OCI-LY1 (cell line): ENCODE results near the gene MBTD1.

ENCODE experiments used
- H2AFZ ChIP-seq: fragments of 200-600 bp; sonication (generic), shearing (Covaris generic); 2 replicates; pipeline ENCODE4 v1.6.0; 2014; ENCODE audit warnings: antibody characterized with exemption, mild to moderate bottlenecking, low read length
- H3F3A ChIP-seq: fragments of 200-600 bp; sonication (generic), shearing (Covaris generic); 2 replicates; pipeline ENCODE4 v1.6.0; 2014; ENCODE audit warnings: mild to moderate bottlenecking, antibody characterized with exemption, low read length, moderate library complexity; ENCODE audit not compliant: insufficient read depth
- H3K27ac ChIP-seq: fragments of 200-600 bp; sonication (generic); 2 replicates; pipeline ENCODE4 v1.5.1; 2014; ENCODE audit warnings: low read length, mixed run types, mild to moderate bottlenecking, low read depth; ENCODE audit not compliant: poor library complexity, severe bottlenecking
- H3K27me3 ChIP-seq: fragments of 200-600 bp; sonication (generic); 2 replicates; pipeline ENCODE4 v1.6.0; 2014; ENCODE audit warnings: antibody characterized with exemption, mild to moderate bottlenecking, low read length, moderate library complexity; ENCODE audit not compliant: insufficient read depth
- H3K36me3 ChIP-seq: fragments of 200-600 bp; sonication (generic); 2 replicates; pipeline ENCODE4 v1.6.1; 2014; ENCODE audit warnings: mild to moderate bottlenecking, antibody characterized with exemption, low read length, moderate library complexity, mixed read lengths; ENCODE audit not compliant: insufficient read depth
- H3K4me1 ChIP-seq: fragments of 200-600 bp; sonication (generic); 2 replicates; pipeline ENCODE4 v1.5.1; 2014; ENCODE audit warnings: mild to moderate bottlenecking, low read length, moderate library complexity; ENCODE audit not compliant: insufficient read depth, severe bottlenecking
- H3K4me2 ChIP-seq: fragments of 200-600 bp; sonication (generic), shearing (Covaris generic); 2 replicates; pipeline ENCODE4 v1.6.1; 2014; ENCODE audit warnings: low read length
- H3K4me3 ChIP-seq: fragments of 200-600 bp; sonication (generic); 2 replicates; pipeline ENCODE4 v1.5.1; 2014; ENCODE audit warnings: low read length, low read depth, mild to moderate bottlenecking, mixed read lengths; ENCODE audit not compliant: poor library complexity, severe bottlenecking
- H3K79me2 ChIP-seq: fragments of 200-600 bp; shearing (Covaris generic); 2 replicates; pipeline ENCODE4 v1.6.1; 2016; ENCODE audit warnings: mixed run types, low read length, mixed read lengths; ENCODE audit not compliant: insufficient read depth
- H3K9ac ChIP-seq: fragments of 200-600 bp; sonication (generic), shearing (Covaris generic); 2 replicates; pipeline ENCODE4 v1.6.1; 2014; ENCODE audit warnings: mild to moderate bottlenecking, low read length, mixed read lengths
- H3K9me2 ChIP-seq: fragments of 200-600 bp; sonication (generic), shearing (Covaris generic); 2 replicates; pipeline ENCODE4 v1.6.1; 2014; ENCODE audit warnings: low read depth, mild to moderate bottlenecking, low read length, mixed read lengths
- H3K9me3 ChIP-seq: fragments of 200-600 bp; shearing (Covaris generic); 2 replicates; pipeline ENCODE4 v1.6.1; 2014; ENCODE audit warnings: low read length, mixed read lengths
- H4K20me1 ChIP-seq: fragments of 200-600 bp; sonication (generic), shearing (Covaris generic); 2 replicates; pipeline ENCODE4 v1.6.0; 2016; ENCODE audit warnings: mild to moderate bottlenecking, low read length; ENCODE audit not compliant: insufficient read depth
- CTCF ChIP-seq: fragments of 200-600 bp; sonication (generic), shearing (Covaris generic); IDR thresholded peaks from 2 replicates; pipeline ENCODE4 v1.5.1; 2017; ENCODE audit warnings: mild to moderate bottlenecking, antibody characterized with exemption, low read length, moderate library complexity, mixed read lengths
- EZH2 ChIP-seq: fragments of 200-600 bp; sonication (generic), shearing (Covaris generic); IDR thresholded peaks from 2 replicates; pipeline ENCODE4 v1.8.0; 2017; ENCODE audit warnings: borderline replicate concordance, mixed run types, mild to moderate bottlenecking, antibody characterized with exemption, low read length, moderate library complexity, mixed read lengths

The MBTD1 gene

GRCh38 chr17:51197754-51198153 lies 62.1 kb downstream of the MBTD1 start:
- H3K9ac ChIP-seq: no peak overlapping the region
- no peaks in the 10 kb centered on the region for H4K20me1 ChIP-seq
- no peaks in the 10 kb centered on the region for H3F3A ChIP-seq
- H3K4me3 ChIP-seq: no peak overlapping the region
- H3K79me2 ChIP-seq: no peaks in the 10 kb centered on the region
- no peaks in the 10 kb centered on the region for H3K27me3 ChIP-seq
- H2AFZ ChIP-seq: no peak overlapping the region
- no peak for TF ChIP-seq EZH2
- no peak for TF ChIP-seq CTCF
- no peak overlapping the region for H3K4me2 ChIP-seq
- H3K9me2 ChIP-seq: no peaks in the 10 kb centered on the region
- peaks cover 79% of the 10 kb centered on the region for H3K36me3 ChIP-seq
- H3K27ac ChIP-seq: no peak overlapping the region
- H3K4me1 ChIP-seq: no peaks in the 10 kb centered on the region
- no peaks in the 10 kb centered on the region for H3K9me3 ChIP-seq

- Histone ChIP-seq H3K36me3 (peaks cover 69% of the 10 kb centered on the region), H3K9ac (no peak overlapping the region), H3K9me3 (no peaks in the 10 kb centered on the region), H2AFZ (no peak overlapping the region), H3K9me2 (no peaks in the 10 kb centered on the region), H3K4me1 (no peaks in the 10 kb centered on the region), H3K79me2 (no peaks in the 10 kb centered on the region), H3K4me3 (no peak overlapping the region), H3F3A (no peaks in the 10 kb centered on the region), H3K4me2 (no peak overlapping the region), H3K27ac (no peak overlapping the region), H4K20me1 (no peaks in the 10 kb centered on the region), H3K27me3 (no peaks in the 10 kb centered on the region)
- no peak for TF ChIP-seq EZH2
- no peak for TF ChIP-seq CTCF
Observed at GRCh38 chr17:51191895-51192294, 68.0 kb downstream of the MBTD1 start.

GRCh38 chr17:51189628-51190027 lies 70.2 kb downstream of the MBTD1 start:
- Histone ChIP-seq H3F3A (no peaks in the 10 kb centered on the region), H3K9ac (no peak overlapping the region), H3K9me3 (no peaks in the 10 kb centered on the region), H3K27me3 (no peaks in the 10 kb centered on the region), H2AFZ (no peak overlapping the region), H3K4me1 (no peaks in the 10 kb centered on the region), H3K36me3 (peaks cover 71% of the 10 kb centered on the region), H3K27ac (no peak overlapping the region), H3K4me3 (no peak overlapping the region), H4K20me1 (no peaks in the 10 kb centered on the region), H3K4me2 (no peak overlapping the region), H3K9me2 (no peaks in the 10 kb centered on the region), H3K79me2 (no peaks in the 10 kb centered on the region)
- TF ChIP-seq CTCF (no peak), EZH2 (no peak)
